GM12875 (cell line): Measurements from ENCODE around the gene MEF2C.
A peak's percentile ranks its signal among the peaks of the same experiment; 100 is the strongest.

Experiments used
- H3K4me3 ChIP-seq: one replicate; pipeline ENCODE4 v1.5.1; 2011; ENCODE audit warnings: low read depth, low read length, control low read depth
- TF ChIP-seq, protein P1 (sequence below): IDR thresholded peaks from 2 replicates; pipeline ENCODE4 v1.5.1; 2011; ENCODE audit warnings: low read depth, mild to moderate bottlenecking, control low read depth, inconsistent platforms, low read length, moderate library complexity, borderline replicate concordance; ENCODE audit not compliant: insufficient read depth

MEF2C gene

GRCh38 chr5:88826646-88827585 is 56.1 kb downstream of the MEF2C start:
- no peak overlapping the region for H3K4me3 ChIP-seq
- TF ChIP-seq, protein P1, sequence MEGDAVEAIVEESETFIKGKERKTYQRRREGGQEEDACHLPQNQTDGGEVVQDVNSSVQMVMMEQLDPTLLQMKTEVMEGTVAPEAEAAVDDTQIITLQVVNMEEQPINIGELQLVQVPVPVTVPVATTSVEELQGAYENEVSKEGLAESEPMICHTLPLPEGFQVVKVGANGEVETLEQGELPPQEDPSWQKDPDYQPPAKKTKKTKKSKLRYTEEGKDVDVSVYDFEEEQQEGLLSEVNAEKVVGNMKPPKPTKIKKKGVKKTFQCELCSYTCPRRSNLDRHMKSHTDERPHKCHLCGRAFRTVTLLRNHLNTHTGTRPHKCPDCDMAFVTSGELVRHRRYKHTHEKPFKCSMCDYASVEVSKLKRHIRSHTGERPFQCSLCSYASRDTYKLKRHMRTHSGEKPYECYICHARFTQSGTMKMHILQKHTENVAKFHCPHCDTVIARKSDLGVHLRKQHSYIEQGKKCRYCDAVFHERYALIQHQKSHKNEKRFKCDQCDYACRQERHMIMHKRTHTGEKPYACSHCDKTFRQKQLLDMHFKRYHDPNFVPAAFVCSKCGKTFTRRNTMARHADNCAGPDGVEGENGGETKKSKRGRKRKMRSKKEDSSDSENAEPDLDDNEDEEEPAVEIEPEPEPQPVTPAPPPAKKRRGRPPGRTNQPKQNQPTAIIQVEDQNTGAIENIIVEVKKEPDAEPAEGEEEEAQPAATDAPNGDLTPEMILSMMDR, result no peak

GRCh38 chr5:88825584-88826315 is 57.2 kb downstream of the MEF2C start:
- TF ChIP-seq, protein P1, result no peak
- peak overlapping the region; percentile 14 for H3K4me3 ChIP-seq

DNA sequence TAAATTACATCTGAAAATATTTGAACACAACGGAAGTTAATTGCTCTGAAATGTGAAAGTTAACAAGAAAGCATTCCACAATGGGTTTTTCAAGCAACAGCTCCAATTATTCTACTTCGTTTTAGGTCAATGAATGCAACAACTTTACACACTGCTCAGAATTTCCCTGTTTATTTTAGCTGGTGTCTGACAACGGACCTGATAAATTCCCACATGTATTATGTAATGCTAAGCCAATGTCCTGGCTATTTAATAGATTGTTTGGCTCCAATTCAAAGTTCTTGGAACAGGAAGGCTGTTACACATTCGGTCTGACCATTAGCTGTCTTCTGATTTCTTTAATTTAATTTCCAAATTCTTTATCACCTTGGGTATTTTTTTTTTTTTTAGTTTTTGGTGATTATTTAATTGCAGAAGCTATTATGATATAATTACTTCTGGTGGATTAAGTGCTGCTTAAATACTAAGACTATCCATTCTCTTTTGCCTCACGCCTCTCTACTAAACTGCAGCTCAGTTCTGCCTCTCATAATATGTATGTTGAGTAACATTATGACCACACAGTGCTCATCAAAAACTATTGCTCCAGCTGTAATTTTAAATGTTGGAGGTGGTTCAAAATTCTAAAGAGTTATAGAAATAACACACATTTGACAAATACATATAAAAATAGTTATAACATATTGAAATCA is 57.9 kb downstream of the MEF2C start:
- peak overlapping the region; percentile 2 for H3K4me3 ChIP-seq

GRCh38 chr5:88824141-88824540 is 58.8 kb downstream of the MEF2C start:
- TF ChIP-seq, protein P1, result no peak
- peak overlapping the region; percentile 52 for H3K4me3 ChIP-seq

More for the DNA sequence above, 57.9 kb downstream of the MEF2C start:
- TF ChIP-seq, protein P1, result no peak

- H3K4me3 ChIP-seq, result peak overlapping the region; percentile 52
- TF ChIP-seq, protein P1, result no peak
Observed at GRCh38 chr5:88823201-88823600, 59.8 kb downstream of the MEF2C start.

DNA sequence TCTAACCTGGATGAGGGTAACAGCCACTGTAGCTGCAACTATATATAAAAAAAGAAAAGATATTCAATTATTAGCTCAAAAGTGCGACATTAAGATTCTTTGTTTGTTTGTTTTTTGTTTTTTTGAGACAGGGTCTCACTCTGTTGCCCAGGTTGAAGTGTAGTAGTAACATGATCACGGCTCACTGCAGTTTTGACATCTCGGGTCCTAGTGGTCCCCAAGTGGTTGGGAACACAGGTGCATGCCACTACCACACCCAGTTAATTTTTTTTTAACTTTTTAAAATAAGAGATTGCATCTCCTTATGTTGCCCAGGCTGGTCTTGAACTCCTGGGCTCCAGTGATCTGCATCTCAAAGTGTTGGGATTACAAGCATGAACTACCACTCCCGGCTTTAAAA is 61.8 kb downstream of the MEF2C start:
- TF ChIP-seq, protein P1, result peak; percentile 17; the same call in 1 of the 2 replicates
- H3K4me3 ChIP-seq, result peak overlapping the region; percentile 1
